Heart left ventricle (tissue), 13 donors: ENCODE data around the gene NAGA.
"Not testable (repeated sequence)": the region's sequence is repeated elsewhere in the genome, so short reads cannot be mapped to it uniquely, and the experiment has no call there.

ENCODE experiments used
- CTCF ChIP-seq, 12 donors: fragments of 200-600 bp; sonication (generic) in 4 of 12; IDR thresholded peaks; one replicate each; pipeline versions ENCODE4 v1.5.0 to v1.8.0; 2018 to 2022; ENCODE audit warnings: antibody characterized with exemption in 12 of 12, mild to moderate bottlenecking in 5 of 12
- POLR2A ChIP-seq, 2 donors: fragments of 450-650 bp; IDR thresholded peaks; one replicate each; pipeline ENCODE4 v1.6.1; 2017; ENCODE audit warnings: antibody characterized with exemption in 2 of 2, mild to moderate bottlenecking in 2 of 2, moderate library complexity in 2 of 2
- donor health status: ischemic (EF 13 %, LVEDD 7.1; RV severe dilation, severe dysfunction).
- donor health status: DM: no; HTN: yes; CAD: no.
- donor health status: DM: no; HTN: no; CAD: no.
- donor health status: ischemic (EF 25% LVEDD 6.9; RV normal size, moderate dysfunction).
- donor health status: ischemic (EF 25% LVEDD 5.7; RV mildly dilated, moderate dysfunction).
- donor health status: ischemic (EF 35%, LVEDD 5.7; RV mildly dilated, moderate dysfunction).
- donor health status: nonischemic (EF 11% LVEDD 7.7; RV severe dilation, severe dysfunction).
- donor health status: DM: yes; HTN: yes; CAD: no.
- donor health status: PGD.
- donor health status: ischemic (EF 29% LVEDD 5.4; RV normal size, mild dysfunction).
- donor health status: nonischemic (EF 23%, LVEDD 6.1; RV moderate dilation, normal function).

GRCh38 chr22:42112793-42113192 lies 42.2 kb upstream of the NAGA start:
- peak in 3 of 12 donors; percentile 6 to 27 (median 15) for TF ChIP-seq CTCF (IDR thresholded peaks at IDR 0.05)
- not testable (repeated sequence) for TF ChIP-seq POLR2A (IDR thresholded peaks at IDR 0.05)
